Ammon's horn (tissue), 1 donor: ENCODE measurements around the gene RHO.
"Not testable (repeated sequence)": the region's sequence is repeated elsewhere in the genome, so short reads cannot be mapped to it uniquely, and the experiment has no call there.

Experiments
- DNase-seq: peaks from one replicate; pipeline ENCODE4 v3.0.0-alpha.2; 2016; ENCODE audit warnings: low spot score

The RHO gene

GRCh38 chr3:129528589-129529100, at the start of gene RHO:
Gene RHO, plus strand, starts transcription at chr3:129528639. Its CDS starts 95 bp downstream, at chr3:129528734.
- DNase-seq: no peak

- DNase-seq: not testable (repeated sequence)
Observed at GRCh38 chr3:129481225-129481765, 47.1 kb upstream of the RHO start.

- DNase-seq: no peak
Observed at GRCh38 chr3:129481766-129482332, 46.6 kb upstream of the RHO start.

- no peak for DNase-seq
Observed at GRCh38 chr3:129482721-129483120, 45.7 kb upstream of the RHO start.

GRCh38 chr3:129483870-129484269, 44.6 kb upstream of the RHO start:
- DNase-seq: no peak

GRCh38 chr3:129485146-129485545, 43.3 kb upstream of the RHO start:
- DNase-seq: not testable (repeated sequence)

GRCh38 chr3:129485721-129486663, 42.4 kb upstream of the RHO start:
- DNase-seq: peak; percentile 83

- DNase-seq: no peak
Observed at GRCh38 chr3:129486664-129487035, 41.8 kb upstream of the RHO start.

GRCh38 chr3:129487183-129487867, 41.1 kb upstream of the RHO start:
- no peak for DNase-seq

- DNase-seq: not testable (repeated sequence)
Observed at GRCh38 chr3:129487868-129488335, 40.5 kb upstream of the RHO start.

- not testable (repeated sequence) for DNase-seq
Observed at GRCh38 chr3:129489258-129489657, 39.2 kb upstream of the RHO start.

GRCh38 chr3:129490273-129490675, 38.2 kb upstream of the RHO start:
- DNase-seq: peak; percentile 97

GRCh38 chr3:129491077-129491476, 37.4 kb upstream of the RHO start:
- DNase-seq: not testable (repeated sequence)

GRCh38 chr3:129491794-129492193, 36.6 kb upstream of the RHO start:
- DNase-seq: no peak

GRCh38 chr3:129492691-129493090, 35.7 kb upstream of the RHO start:
- DNase-seq: no peak

- no peak for DNase-seq
Observed at GRCh38 chr3:129493206-129493605, 35.2 kb upstream of the RHO start.

GRCh38 chr3:129494499-129494898, 33.9 kb upstream of the RHO start:
- DNase-seq: not testable (repeated sequence)

GRCh38 chr3:129495006-129495639, 33.3 kb upstream of the RHO start:
- not testable (repeated sequence) for DNase-seq

- not testable (repeated sequence) for DNase-seq
Observed at GRCh38 chr3:129497876-129498275, 30.6 kb upstream of the RHO start.

GRCh38 chr3:129498603-129499488, 29.6 kb upstream of the RHO start:
- not testable (repeated sequence) for DNase-seq
